ENCODE results near the gene CD164L2. TPM values are rescaled to one million over a fixed set of nuclear protein-coding genes. Genes with fewer than 3 reads are reported as not detected.
A peak's percentile ranks its signal among the peaks of the same experiment; 100 is the strongest.

The CD164L2 gene
- total and polyA plus RNA-seq, 2 donors from 2014 or later: 0.63 to 1.1 TPM

DNA sequence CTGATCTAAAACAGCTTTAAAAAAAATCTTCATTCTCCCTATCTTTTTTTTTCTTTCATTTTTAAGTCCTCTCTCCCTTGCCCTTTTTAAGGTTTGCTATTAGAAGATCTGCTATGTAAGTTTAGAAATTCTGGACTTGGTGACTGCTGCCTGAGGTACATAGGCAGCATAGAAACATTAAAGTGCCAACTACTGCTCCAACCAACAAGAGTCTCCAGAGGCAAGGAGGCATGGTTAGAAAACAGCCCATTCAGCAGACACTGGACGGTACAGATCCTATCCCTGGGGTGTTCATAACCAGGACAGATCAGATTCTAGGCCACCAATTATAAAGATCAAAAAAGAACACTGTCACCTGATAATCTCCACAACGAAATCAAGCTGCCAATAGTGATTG, 45.9 kb upstream of the CD164L2 start:
- no peaks in the 10 kb centered on the region for H3K27me3 ChIP-seq (ENCODE audit: control insufficient read depth, insufficient read depth, low read length)
- intact Hi-C loops (cut with DNase I): no loop called here
- peaks cover 5 to 29% (median 28%) of the 10 kb centered on the region in 3 donors for H3K4me1 ChIP-seq (ENCODE audit: control insufficient read depth in 2 of 3, insufficient read depth in 2 of 3, low read depth in 1 of 3, low read length in 3 of 3)
- no peak for FAIRE-seq
- no peaks in the 10 kb centered on the region for H3K9me3 ChIP-seq (ENCODE audit: control insufficient read depth in 2 of 3, insufficient read depth in 1 of 3, low read length in 3 of 3)
- H3K27ac ChIP-seq (ENCODE audit: low read depth in 2 of 2, low read length in 2 of 2): peak overlapping the region; percentile 30 to 66
- TF ChIP-seq, protein P1, sequence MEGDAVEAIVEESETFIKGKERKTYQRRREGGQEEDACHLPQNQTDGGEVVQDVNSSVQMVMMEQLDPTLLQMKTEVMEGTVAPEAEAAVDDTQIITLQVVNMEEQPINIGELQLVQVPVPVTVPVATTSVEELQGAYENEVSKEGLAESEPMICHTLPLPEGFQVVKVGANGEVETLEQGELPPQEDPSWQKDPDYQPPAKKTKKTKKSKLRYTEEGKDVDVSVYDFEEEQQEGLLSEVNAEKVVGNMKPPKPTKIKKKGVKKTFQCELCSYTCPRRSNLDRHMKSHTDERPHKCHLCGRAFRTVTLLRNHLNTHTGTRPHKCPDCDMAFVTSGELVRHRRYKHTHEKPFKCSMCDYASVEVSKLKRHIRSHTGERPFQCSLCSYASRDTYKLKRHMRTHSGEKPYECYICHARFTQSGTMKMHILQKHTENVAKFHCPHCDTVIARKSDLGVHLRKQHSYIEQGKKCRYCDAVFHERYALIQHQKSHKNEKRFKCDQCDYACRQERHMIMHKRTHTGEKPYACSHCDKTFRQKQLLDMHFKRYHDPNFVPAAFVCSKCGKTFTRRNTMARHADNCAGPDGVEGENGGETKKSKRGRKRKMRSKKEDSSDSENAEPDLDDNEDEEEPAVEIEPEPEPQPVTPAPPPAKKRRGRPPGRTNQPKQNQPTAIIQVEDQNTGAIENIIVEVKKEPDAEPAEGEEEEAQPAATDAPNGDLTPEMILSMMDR (IDR thresholded peaks at IDR 0.05; ENCODE audit: borderline replicate concordance, extremely low read depth, insufficient read depth): no peak
- peak overlapping the region in 1 of 3 donors; percentile 21 for H3K9ac ChIP-seq (ENCODE audit: low read length in 3 of 3)
- peak overlapping the region in 1 of 3 donors; percentile 40 for H3K4me3 ChIP-seq (ENCODE audit: low read length in 3 of 3)
- no peak for DNase-seq
- peaks cover 0 to 13% (median 0%) of the 10 kb centered on the region in 3 donors for H3K36me3 ChIP-seq (ENCODE audit: control insufficient read depth in 2 of 3, insufficient read depth in 3 of 3, low read length in 3 of 3)

DNA sequence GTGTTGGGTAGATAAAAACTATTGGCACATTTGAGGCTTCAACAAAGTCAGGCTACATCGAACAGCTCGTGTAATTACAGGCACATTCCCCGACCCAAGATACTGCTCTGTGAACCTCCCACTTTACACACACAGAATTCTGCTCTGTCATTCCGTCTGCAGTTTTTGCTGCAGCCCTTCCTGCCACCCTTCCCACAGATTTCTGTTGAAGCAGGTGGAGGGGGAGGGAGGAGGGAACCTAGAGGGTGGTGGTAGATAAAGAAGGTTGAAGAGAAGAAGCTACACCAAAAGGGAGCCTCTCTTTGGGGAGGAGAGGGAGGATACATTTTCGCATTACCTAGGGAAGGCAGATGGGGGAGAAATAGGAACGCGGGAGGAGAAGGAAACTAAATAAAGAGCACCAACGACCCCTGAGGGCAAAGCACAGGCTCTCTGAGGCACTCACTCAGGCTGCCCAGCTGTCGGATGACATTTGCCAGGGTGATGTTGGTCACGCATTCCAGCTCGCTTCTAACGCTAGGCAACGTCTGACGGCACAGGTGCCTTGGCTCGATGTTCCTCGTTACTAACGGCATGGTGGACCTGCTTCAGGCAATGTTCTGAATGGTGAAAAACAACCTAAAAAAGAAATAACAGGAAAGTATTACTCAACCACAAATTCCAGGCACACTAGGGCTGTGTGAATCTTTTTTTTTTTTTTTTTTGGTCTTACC, 45.3 kb upstream of the CD164L2 start:
- Histone ChIP-seq H3K27ac (ENCODE audit: low read depth in 2 of 2, low read length in 2 of 2) (peak overlapping the region; percentile 66 to 70), H3K4me1 (ENCODE audit: control insufficient read depth in 2 of 3, insufficient read depth in 2 of 3, low read depth in 1 of 3, low read length in 3 of 3) (peaks cover 5 to 28% (median 27%) of the 10 kb centered on the region in 3 donors), H3K36me3 (ENCODE audit: control insufficient read depth in 2 of 3, insufficient read depth in 3 of 3, low read length in 3 of 3) (peaks cover 0 to 13% (median 0%) of the 10 kb centered on the region in 3 donors), H3K9me3 (ENCODE audit: control insufficient read depth in 2 of 3, insufficient read depth in 1 of 3, low read length in 3 of 3) (no peaks in the 10 kb centered on the region), H3K27me3 (ENCODE audit: control insufficient read depth, insufficient read depth, low read length) (no peaks in the 10 kb centered on the region), H3K4me3 (ENCODE audit: low read length in 3 of 3) (peak overlapping the region in 2 of 3 donors; percentile 36 to 40), H3K9ac (ENCODE audit: low read length in 3 of 3) (peak overlapping the region in 2 of 3 donors; percentile 16 to 28)
- TF ChIP-seq, protein P1 (IDR thresholded peaks at IDR 0.05; ENCODE audit: borderline replicate concordance, extremely low read depth, insufficient read depth): no peak
- FAIRE-seq (no peak), DNase-seq (peak; percentile 66 to 81 (median 78))
- intact Hi-C loops (cut with DNase I): no loop called here

DNA sequence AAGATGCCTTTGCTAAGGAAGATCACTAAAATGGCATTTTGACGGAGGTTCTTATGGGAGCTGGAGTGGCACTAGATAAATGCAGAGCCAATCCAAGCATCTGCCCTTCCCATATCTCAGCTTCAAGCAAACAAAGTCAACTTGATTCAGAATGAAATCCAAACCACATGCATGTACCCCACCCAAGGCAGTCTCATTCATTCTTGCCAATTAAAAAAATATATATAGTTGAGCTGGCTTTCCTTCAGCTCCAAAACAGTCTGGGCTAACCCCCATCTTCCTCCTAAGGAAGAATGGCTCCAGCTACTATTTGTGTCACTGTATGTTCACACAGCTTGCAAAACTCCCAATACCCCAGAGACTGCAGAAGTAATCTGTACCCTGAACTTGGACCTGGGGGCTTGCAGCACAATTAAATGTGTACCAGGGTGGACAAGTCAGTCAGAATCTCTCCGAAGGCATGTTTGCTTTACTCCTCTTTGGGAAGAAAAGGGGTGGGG, 44.7 kb upstream of the CD164L2 start:
- peaks cover 0 to 13% (median 0%) of the 10 kb centered on the region in 3 donors for H3K36me3 ChIP-seq (ENCODE audit: control insufficient read depth in 2 of 3, insufficient read depth in 3 of 3, low read length in 3 of 3)
- DNase-seq (no peak), FAIRE-seq (no peak)
- H3K9me3 ChIP-seq (ENCODE audit: control insufficient read depth in 2 of 3, insufficient read depth in 1 of 3, low read length in 3 of 3): no peaks in the 10 kb centered on the region
- TF ChIP-seq, protein P1 (IDR thresholded peaks at IDR 0.05; ENCODE audit: borderline replicate concordance, extremely low read depth, insufficient read depth): no peak
- peak overlapping the region in 1 of 3 donors; percentile 28 for H3K9ac ChIP-seq (ENCODE audit: low read length in 3 of 3)
- intact Hi-C loops (cut with DNase I): no loop called here
- no peaks in the 10 kb centered on the region for H3K27me3 ChIP-seq (ENCODE audit: control insufficient read depth, insufficient read depth, low read length)
- H3K27ac ChIP-seq (ENCODE audit: low read depth in 2 of 2, low read length in 2 of 2): peak overlapping the region in 1 of 2 donors; percentile 70
- H3K4me3 ChIP-seq (ENCODE audit: low read length in 3 of 3): no peak overlapping the region
- peaks cover 5 to 28% (median 26%) of the 10 kb centered on the region in 3 donors for H3K4me1 ChIP-seq (ENCODE audit: control insufficient read depth in 2 of 3, insufficient read depth in 2 of 3, low read depth in 1 of 3, low read length in 3 of 3)
